NK-92 treated with Interleukin-12 subunit alpha and Interleukin-12 subunit beta, amount 100 ng/mL, for 24 hours (cell line): ENCODE measurements around the gene MAGEF1.

ENCODE experiments used
- DNase-seq: peaks from one replicate; lab custom pipeline; 2025; lab: John Stamatoyannopoulos, UW

The MAGEF1 gene

DNA sequence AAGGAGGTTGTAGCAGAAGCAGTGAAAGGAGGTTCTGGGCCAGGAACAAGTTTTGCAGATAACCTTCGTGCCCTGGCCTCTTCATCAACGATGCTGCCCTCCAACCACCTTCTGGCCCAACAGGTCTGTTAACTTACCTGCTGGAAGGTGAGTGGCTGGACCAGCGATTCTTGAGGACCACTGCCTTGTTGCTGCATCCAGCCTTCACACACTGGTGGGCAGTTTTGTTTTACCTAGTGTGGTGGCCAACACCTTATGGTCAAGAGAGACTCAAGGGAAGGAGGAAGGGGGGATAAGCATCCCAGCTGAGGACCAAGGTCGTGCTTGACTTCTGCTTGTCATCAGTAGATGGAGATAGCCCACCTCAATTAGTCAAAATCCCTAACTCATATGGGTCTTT is 7.8 kb upstream of the MAGEF1 start:
- DNase-seq = no peak

DNA sequence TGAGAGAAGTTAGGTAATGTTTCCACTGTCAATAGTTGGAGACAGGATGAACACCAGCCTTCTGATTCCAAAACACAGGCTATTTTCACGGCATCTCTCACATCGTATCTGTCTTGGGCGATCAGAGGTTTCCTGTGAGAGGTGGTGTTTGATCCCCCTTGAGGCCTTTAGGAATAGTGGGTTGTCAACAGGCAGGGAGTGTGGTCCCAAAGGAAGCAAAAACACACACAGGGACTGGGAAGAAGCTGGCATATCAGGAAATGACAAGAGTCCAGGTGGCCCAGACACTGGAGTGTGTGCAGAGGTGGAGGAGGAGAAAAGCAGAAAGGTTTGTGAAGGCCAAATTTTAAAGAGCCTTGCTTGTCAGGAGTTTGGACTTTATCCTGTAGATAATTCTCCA is 6.6 kb upstream of the MAGEF1 start:
- no peak for DNase-seq

DNA sequence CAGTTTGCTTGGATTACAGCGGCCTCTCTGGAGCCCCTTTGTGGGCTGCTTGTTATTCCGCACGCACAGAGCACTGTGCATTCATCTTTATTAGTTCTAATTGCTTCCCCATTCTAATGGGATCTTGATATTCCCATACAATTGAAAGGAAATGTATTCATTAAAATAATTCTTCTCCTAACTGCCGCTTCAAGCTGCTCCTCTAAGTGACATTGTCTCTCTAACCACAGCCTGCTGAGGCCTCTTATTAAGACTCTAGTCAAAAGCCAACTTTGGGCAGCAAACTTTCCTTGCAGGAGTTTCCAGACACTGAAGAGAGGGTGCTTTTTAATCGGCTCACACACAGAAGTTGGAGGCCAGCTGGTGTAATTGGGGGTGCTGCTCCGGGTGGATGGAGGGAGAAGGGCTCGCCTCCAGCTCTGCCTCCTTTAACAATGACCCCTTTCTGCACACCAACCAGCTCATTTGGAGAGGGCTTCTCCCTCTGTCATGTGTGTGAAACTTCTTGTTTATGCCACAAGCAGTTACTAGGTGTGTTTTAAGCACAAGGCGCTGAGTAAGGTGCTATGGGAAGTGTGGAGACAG is 5.6 kb upstream of the MAGEF1 start:
- no peak for DNase-seq

DNA sequence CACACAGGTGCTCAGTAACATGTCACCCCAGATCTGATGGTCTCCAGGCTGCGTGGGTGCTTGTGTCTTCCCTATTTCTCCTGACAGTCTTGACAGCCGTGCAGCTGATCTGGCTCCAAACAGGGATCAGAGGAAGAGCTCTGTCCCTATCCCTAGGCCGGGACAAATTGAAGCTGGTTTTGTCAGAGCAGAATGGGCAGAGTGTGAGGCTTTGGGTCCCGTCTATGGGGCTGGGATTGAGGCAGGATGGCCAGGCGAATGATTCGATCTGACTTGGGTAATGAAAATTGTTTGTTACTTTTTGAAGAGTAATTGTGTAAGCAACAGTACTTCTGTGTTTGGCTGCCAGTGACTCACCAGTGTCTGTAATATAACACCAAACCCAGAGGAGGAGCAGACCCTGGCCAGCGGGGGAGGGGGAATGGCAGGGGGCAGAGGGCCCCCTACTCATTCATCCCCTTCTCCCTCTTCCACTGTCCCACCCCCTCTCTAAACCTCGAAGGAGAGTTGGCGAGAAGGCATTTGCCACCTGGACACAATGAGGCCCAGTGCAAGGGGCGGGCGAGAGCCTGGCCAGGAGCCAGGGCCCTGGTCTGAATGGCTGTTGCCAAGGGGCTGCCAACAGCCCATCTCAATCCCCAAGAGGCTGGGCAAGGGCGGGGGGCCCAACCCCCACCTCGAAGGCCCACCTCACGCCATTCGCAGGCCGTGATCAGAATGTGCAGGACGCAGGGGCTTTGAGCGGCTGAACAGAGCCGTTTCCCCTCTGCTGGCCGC is 4.9 kb upstream of the MAGEF1 start:
- DNase-seq = no peak

DNA sequence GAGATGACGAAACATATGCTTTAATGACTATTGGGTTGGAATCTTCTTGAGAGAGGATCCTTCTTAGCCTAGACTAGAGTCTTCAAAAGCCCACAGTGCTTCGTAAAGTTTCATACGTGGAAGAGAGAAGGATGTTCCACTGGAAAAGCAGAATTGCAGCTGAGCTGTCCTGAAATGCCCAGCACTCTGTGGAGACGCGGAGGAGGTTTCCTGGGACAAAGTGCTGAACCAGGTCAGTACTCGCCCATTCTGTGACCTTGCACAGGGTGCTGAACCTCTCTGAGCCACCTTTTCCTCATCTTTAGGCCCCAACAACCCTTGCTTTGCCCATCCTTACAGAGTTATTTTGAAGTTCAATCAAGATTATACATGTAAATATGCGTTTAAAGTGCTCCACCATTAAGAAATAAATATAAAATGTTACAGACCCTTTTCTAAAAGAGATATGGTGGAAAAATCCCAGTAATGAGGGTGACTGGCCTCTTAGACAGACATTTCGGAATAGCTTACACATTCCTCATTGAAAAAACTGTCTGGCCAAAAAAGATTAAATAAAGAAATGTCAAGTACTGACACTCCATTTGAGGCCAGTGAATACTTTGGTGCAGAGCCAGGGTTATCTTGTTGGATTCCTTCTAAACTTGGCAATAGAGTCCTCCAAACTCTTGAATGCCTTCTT is 4.2 kb upstream of the MAGEF1 start:
- no peak for DNase-seq

DNA sequence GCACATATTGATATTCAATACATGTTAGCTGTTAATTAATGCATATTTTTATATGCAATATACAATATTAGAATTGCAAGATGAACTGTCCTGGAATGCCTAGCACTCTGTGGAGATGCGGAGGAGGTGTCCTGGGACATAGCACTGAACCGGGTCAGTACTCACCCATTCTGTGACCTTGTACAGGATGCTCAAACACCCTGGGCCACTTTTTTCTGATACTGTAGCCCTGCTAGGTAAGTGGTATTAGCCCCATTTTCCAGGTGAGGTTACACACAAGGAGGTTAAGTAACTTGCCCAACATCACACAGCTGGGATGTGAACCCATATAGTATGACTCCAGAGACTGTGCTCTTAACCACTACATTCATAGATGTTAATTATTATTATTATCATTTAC is 1.7 kb upstream of the MAGEF1 start:
- no peak for DNase-seq

DNA sequence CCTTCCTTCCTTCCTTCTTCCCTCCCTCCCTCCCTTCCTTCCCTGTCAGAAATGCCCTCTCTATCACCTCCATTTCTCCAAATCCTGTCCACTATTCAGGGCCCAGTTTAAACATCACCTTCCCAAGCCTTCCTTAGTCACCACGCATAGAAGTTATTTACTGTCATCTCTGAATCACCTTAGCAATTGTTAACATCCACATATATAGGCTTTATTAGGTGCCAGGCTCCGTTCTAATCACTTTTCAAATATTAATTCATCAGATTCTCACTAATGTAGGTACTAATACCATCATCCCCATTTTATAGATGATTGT is 1.1 kb upstream of the MAGEF1 start:
- DNase-seq = no peak

DNA sequence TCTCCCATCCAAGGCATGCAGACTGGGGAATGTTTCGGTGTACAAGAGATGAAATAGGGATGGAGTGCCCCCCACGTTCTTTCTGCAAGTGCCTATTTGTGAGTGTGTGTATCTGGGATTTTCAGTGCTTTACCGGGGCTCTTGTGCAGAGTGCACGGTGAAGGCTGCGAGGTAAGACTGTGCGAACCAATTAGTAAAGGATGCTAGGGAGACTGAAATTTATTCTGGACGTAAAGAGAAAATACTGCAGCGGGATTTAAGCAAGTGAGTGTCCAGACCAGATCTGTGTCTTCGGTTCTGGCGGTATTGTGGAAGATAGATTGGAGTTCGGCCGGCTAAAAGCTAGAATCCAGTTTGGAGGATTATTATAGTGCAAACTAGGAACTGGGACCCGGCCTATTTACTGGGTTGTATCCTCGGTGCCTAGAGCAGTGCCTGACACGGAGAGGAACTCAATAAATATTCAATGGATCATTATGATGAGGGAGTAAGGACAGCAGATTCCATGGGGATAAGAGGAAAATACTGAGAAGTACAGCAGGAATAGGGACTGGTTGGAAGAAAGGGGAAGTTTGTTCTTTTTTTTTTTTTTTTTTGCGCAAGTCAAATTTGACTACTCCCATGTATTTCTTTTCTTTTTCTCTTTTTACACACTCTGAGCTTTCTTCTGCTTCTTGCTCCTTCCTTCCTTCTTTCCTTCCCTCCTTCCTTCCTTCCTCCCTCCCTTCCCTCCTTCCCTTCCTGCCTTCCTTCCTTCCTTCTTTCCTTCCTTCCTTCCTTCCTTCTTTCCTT is 580 bp upstream of the MAGEF1 start:
- DNase-seq = no peak

DNA sequence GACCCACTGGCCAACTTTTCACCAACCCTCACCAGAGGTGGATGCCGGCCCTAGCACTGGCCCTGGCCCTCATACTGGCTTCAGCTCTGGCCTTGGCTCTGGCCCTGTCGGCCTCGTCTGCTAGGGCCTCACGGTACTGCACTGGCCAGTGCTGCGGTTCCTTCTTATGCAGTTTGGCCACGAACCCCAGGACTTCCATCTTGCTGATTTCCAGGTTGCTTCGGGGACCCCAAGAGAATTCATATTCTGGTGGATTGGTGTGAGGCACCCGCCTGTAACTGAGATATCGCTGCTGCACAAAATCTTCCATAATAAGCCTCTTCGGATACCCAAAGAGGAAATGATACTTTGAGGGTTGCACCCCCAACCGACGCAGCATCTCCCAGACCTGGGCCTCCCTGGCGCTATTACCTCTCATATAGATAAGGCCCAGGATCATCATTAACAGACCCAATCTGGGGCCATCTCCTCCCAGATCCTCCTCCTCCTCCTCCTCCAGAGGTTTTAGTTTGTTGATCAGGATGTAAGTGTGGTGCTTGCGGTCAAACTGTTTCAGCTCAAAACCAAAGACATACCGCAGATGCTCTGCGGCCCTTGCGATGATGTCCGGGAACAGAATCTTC is 883 bp downstream of the MAGEF1 start:
- peak; percentile 44 for DNase-seq

DNA sequence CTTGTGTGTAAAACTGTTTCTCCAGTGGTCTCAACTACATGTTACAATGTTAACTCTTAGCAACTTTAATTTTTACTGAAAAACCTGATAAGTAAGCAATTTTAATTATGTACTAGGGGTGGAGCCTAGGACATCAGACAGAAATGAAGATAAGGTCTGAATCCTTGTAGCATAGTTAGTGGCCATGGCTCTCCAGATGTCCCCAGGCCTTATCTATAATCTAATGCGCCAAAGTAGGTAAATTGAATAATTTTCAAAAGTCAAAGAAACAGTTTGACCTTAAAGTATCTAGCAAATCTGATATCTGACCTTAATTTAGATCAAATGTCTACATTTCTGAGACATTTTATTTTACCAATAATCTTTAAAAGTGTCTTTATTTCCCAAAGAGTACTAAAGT is 8.2 kb downstream of the MAGEF1 start:
- DNase-seq = no peak

DNA sequence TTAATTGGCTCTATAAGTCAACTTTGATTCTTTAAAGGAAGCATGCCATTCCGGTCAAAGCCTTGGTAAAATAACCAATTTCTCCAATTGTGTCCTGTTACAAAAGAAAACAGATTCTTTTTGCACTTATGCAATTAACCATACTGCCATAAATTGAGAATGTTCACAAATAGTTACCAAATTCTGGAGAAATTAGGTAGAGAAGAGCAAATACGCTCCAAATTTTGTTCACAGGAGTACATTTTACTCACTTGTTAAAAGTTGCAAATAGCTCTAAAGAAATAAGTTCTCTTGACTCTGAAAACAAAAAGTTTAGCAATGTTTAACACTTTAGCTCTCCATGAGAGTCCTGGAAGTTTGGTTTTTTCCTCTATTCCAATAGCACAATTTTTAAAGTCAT is 11.1 kb downstream of the MAGEF1 start:
- no peak for DNase-seq

DNA sequence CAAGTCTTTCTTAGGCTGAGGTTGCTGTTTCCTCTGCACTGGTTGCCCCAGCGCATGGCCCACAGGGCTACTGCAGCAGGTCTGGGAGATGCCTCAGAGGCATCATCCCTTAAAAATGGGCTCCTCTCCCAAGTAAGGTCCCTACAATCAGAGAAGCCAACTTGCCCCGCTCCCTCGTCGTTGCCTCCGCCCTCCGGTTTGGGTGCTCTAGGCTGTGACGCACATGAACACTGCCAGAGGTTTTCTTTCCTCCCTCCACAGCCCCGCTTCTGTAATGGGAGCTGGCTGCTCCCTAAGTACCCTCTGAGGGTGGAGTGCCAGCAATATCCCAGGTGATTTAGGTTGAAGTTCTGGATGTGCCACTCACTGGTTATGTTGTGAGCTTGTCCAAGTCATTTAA is 14.0 kb downstream of the MAGEF1 start:
- DNase-seq = no peak

DNA sequence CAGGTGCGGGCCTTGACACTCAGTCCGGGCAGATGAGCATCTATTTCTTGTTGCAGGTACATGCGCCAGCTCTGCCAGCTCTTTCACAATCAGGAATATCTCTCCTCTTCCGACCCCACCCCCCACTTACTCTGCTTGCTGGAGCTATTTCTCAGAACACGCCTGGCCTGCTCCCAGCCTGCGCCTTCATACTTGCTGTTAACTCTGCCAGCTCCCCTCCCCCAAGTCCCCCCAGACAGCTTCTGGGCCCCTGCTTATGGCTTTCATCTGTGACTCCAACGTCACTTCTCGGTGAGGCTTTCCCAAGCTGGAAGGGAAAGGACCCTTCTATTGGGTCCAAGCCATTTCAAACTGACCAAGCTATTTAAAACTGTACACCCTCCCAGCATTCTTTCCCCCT is 15.2 kb downstream of the MAGEF1 start:
- DNase-seq = no peak

DNA sequence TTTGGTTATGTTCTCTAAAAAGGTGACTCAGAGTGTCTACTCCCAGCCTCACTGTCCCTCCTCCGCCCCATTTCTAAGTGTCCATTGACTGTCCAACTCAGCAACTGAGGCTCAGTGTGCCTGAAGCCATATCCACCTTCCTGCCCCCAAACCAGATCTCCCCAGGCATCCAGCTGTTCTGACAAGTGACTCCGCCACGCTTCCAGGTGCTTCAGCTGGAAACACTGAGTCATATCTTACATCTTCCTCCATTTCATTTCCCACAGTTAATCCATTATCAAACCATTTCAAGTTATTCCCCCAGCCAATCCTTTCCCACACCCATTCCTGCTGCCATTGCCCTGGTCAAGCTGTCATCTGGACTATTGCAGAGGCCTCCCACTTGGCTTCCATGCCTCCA is 17.1 kb downstream of the MAGEF1 start:
- DNase-seq = no peak

DNA sequence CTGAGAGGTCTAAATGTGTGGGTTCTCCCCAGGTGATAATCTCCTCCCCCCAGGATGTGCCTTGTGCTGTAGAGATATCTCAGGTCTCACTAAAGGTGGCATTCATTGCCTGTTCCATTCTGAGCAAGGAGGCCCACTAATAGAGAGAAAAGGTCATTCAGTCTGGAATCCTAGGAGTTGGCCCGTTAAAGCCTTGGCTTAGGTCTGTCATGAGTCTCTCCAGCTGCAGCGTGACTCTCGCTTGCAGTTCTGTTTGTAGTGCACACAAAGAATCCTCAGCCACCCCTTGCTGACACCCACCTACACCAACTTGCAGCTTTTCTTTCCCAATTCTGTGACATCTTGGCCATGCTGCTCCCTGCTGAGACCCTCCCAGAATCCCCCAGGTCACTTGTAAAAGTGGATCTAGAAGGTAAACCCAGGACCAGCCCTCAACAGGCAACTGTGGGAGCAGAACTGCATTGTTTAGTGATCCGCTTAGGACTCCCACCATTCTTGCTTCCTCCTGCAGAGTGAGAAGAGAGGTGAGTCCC is 17.7 kb downstream of the MAGEF1 start:
- DNase-seq = no peak

DNA sequence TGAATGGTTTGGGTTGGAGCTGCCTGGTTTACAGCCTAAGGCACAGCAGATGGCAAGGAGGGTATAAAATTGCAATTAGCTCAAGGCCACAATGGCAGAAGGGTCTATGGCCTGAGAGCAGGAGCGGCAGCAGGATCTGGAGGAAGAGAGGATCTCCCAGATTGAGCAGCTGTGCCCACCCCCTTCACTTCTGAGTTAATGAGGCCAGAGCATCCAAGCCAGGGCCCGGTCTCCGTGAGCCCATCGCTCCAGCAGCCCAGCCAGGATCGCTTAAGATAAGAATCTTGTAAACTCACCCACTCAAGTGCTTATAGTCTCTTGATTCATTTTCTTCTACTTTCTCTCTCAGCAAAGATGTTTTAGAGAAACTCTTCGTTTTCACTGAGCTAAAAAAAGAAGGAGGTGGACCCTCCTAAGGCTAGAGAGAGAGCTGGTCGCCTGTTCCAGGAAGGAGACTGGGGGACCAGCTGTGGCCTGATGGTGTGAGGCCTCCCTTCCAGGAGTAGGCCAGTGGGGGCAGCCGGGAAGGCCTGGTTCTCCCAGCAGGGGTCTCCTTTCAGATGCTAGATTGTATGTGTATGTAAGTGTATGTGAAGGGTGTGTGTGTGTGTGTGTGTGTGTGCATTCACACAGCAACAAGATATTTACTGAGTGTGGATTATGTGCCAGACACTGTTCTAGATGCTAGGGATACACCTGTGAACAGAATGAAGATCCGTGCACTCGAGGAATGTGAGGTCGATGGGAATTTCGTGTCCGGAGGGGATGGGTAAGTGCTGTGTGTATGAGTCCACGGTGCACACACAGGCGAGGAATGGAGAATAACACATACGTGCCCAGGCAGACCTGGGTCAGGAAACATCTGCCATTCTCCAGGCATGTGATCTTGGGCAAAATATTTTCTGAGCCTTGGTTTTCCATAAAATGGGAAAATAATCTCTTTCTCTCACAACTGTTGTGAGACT is 18.6 kb downstream of the MAGEF1 start:
- no peak for DNase-seq

DNA sequence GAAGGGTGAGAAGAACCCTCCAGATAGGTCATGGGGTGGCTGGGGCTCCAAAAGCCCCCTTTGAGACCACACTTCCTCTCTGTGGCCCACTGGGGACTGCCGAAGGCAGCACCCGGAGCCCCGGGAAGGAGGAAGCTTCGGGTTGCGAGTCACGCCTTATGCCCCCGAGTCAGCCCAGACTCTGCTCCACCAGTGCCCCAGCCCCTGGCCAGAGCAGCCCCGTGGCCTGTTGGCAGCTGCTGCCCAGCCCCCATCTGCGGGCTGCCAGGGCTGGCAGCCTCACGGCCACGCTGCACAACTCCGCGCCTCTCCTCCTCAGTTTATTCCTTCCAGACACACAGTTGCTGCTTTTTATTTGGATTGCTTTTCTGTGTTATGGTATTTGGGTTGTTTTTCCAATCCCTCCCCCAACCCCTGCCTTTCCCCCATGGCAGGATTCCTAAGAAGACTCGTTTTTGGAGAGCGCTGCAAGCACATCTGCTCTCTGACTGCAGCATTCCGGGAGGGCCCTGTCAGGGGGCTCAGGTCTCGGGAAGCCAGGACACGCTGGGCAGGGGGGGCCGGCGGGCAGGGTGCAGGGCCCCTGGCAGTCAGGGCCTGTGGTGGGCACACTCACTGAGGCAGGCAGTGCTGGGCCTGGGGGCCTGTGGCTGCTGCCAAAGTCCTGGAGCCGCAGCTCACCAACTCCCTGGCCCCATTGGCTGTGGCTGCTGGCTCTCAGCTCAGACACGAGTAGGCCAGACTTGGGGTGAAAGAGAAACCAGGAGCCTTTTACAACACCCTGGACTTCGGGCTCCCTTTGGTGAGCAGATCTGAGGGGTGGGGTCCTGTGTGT is 20.2 kb downstream of the MAGEF1 start:
- DNase-seq = no peak

DNA sequence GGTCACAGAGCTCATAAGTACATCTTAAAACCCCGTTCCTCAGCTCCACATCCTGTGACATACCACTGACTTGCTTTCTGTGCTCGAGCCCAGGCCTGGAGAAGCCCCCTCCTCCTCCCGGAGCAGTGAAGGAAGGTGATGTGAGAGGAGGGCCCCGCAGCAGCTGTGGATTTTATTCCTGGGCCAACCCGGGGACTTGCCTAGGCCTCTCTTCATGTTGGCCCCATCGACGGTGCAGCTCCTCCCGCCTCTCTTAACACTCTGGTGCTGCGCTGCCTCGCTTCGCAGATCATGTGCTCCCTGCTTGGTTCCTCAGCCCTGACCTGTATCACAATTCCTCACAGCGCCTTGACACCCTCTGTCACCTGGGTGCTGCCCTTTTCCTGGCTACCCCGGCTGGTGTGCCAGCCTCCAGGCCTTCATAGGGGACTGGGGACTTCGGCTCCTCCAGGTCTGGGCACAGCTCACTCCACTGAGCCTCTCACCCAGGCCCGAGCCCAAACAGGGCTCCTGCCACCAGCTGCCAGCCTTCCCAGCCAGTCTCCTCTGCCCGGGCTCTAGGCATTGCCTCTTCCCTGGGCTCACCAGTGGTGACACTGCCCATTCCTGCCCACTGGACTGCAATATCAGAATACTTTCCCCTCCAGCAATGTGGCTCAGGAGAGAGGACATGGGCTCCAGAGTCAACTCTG is 21.5 kb downstream of the MAGEF1 start:
- DNase-seq = no peak

DNA sequence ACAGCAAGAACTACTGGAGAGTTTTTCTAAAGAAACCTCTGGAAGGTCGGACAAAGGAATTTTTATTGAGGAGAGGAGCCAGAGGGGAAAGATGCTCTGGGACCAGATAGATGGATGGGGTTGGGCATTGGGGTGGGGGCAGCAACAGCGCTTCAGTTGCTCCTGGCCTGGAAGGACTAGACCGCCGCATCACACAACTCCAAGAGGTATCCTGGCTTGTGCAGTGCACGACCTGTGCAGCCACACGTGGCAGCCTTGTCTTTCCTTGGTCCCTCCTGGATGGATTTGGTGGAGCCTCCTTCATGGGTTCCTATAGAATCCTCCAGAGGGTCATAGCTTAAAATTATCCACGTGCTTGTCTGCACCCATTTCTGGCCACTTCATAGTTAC is 23.0 kb downstream of the MAGEF1 start:
- no peak for DNase-seq
